WERI-Rb-1 (cell line): ENCODE measurements around the gene CSRP3.

Source experiments
- DNase-seq: peaks from one replicate; pipeline ENCODE4 v3.0.0-alpha.2; 2020
- H3K27ac ChIP-seq: fragments of 250-450 bp; sonication (Bioruptor Pico); 2 replicates; pipeline ENCODE4 v1.5.1; 2020; ENCODE audit warnings: mild to moderate bottlenecking, moderate library complexity
- H3K27me3 ChIP-seq: fragments of 250-450 bp; sonication (Bioruptor Pico); 2 replicates; pipeline ENCODE4 v1.5.1; 2021; ENCODE audit warnings: mild to moderate bottlenecking, low read depth, moderate library complexity; ENCODE audit not compliant: insufficient read depth, severe bottlenecking
- H3K36me3 ChIP-seq: fragments of 250-450 bp; sonication (Bioruptor Pico); 2 replicates; pipeline ENCODE4 v1.5.1; 2020; ENCODE audit warnings: mild to moderate bottlenecking, moderate library complexity
- H3K4me3 ChIP-seq: 2 replicates; pipeline ENCODE4 v1.5.1; 2011; ENCODE audit warnings: low read depth, mild to moderate bottlenecking, control low read depth, low read length
- H3K9me3 ChIP-seq: fragments of 250-450 bp; sonication (Bioruptor Pico); 2 replicates; pipeline ENCODE4 v1.5.1; 2021; ENCODE audit warnings: mild to moderate bottlenecking, moderate library complexity; ENCODE audit not compliant: severe bottlenecking
- CTCF ChIP-seq: IDR thresholded peaks from 2 replicates; pipeline ENCODE4 v1.5.1; 2011; ENCODE audit warnings: low read depth, mild to moderate bottlenecking, control low read depth, inconsistent platforms, low read length

The CSRP3 gene

GRCh38 chr11:19240420-19241259 lies 38.9 kb upstream of the CSRP3 start, which contains the start of gene E2F8:
Gene E2F8, minus strand, starts transcription at chr11:19240945. Its CDS starts 824 bp downstream, at chr11:19240121.
- Histone ChIP-seq H3K4me3 (peak within 1 kb of the TSS; percentile 71), H3K9me3 (no peaks in the 10 kb centered on the region), H3K27me3 (no peaks in the 10 kb centered on the region), H3K36me3 (peaks cover 15% of the 10 kb centered on the region), H3K27ac (peak within 1 kb of the TSS; percentile 91)
- no peak for TF ChIP-seq CTCF
- DNase-seq = peak; percentile 96

- H3K9me3 ChIP-seq = no peaks in the 10 kb centered on the region
- H3K4me3 ChIP-seq = no peak overlapping the region
- no peaks in the 10 kb centered on the region for H3K27me3 ChIP-seq
- H3K27ac ChIP-seq = no peak overlapping the region
- peaks cover 25% of the 10 kb centered on the region for H3K36me3 ChIP-seq
- DNase-seq = no peak
- no peak for TF ChIP-seq CTCF
Measured at GRCh38 chr11:19239039-19239438, 37.3 kb upstream of the CSRP3 start.

- no peak for TF ChIP-seq CTCF
- peaks cover 26% of the 10 kb centered on the region for H3K36me3 ChIP-seq
Measured at GRCh38 chr11:19237813-19238212, 36.0 kb upstream of the CSRP3 start.

GRCh38 chr11:19237381-19237780 lies 35.6 kb upstream of the CSRP3 start:
- DNase-seq = no peak
- no peaks in the 10 kb centered on the region for H3K9me3 ChIP-seq

More at GRCh38 chr11:19237813-19238212, 36.0 kb upstream of the CSRP3 start:
- H3K27ac ChIP-seq = no peak overlapping the region
- H3K27me3 ChIP-seq = no peaks in the 10 kb centered on the region
- no peaks in the 10 kb centered on the region for H3K9me3 ChIP-seq
- no peak overlapping the region for H3K4me3 ChIP-seq
- DNase-seq = no peak

GRCh38 chr11:19234231-19234817 lies 32.5 kb upstream of the CSRP3 start:
- H3K27ac ChIP-seq = no peak overlapping the region
- DNase-seq = no peak
- TF ChIP-seq CTCF = no peak
- no peaks in the 10 kb centered on the region for H3K27me3 ChIP-seq
- no peak overlapping the region for H3K4me3 ChIP-seq
- no peaks in the 10 kb centered on the region for H3K9me3 ChIP-seq
- peaks cover 35% of the 10 kb centered on the region for H3K36me3 ChIP-seq

More at GRCh38 chr11:19237381-19237780, 35.6 kb upstream of the CSRP3 start:
- no peak for TF ChIP-seq CTCF
- peaks cover 28% of the 10 kb centered on the region for H3K36me3 ChIP-seq
- H3K27me3 ChIP-seq = no peaks in the 10 kb centered on the region
- H3K4me3 ChIP-seq = no peak overlapping the region
- no peak overlapping the region for H3K27ac ChIP-seq
